ENCODE measurements around the gene ATP2B2. TPM values are rescaled to one million over a fixed set of nuclear protein-coding genes. Genes with fewer than 3 reads are reported as not detected.

The ATP2B2 gene
- polyA plus RNA-seq, 5 donors = 0.03 to 0.24 (median 0.13) TPM; not detected in 1

- DNase-seq = no peak
These were observed 159.5 kb downstream of the ATP2B2 start for GRCh38 chr3:10345911-10346310.

- DNase-seq = no peak
These were observed 160.3 kb downstream of the ATP2B2 start for GRCh38 chr3:10344944-10345575.

- DNase-seq = no peak
These were observed 161.0 kb downstream of the ATP2B2 start for GRCh38 chr3:10344147-10344943.

- no peak for DNase-seq
These were observed 161.9 kb downstream of the ATP2B2 start for GRCh38 chr3:10343526-10343925.

- DNase-seq = no peak
These were observed 162.6 kb downstream of the ATP2B2 start for GRCh38 chr3:10342781-10343180.

GRCh38 chr3:10341901-10342398 is 163.4 kb downstream of the ATP2B2 start:
- DNase-seq = no peak

- DNase-seq = no peak
These were observed 164.9 kb downstream of the ATP2B2 start for GRCh38 chr3:10340476-10340875.

- no peak for DNase-seq
These were observed 165.3 kb downstream of the ATP2B2 start for GRCh38 chr3:10340046-10340445.

- no peak for DNase-seq
These were observed 165.9 kb downstream of the ATP2B2 start for GRCh38 chr3:10339376-10339955.

GRCh38 chr3:10338591-10339353 is 166.6 kb downstream of the ATP2B2 start:
- no peak for DNase-seq

- DNase-seq = no peak
These were observed 167.3 kb downstream of the ATP2B2 start for GRCh38 chr3:10338164-10338470.

- no peak for DNase-seq
These were observed 167.8 kb downstream of the ATP2B2 start for GRCh38 chr3:10337323-10338163.

- no peak for DNase-seq
These were observed 168.6 kb downstream of the ATP2B2 start for GRCh38 chr3:10336761-10337160.

GRCh38 chr3:10335871-10336622 is 169.3 kb downstream of the ATP2B2 start:
- no peak for DNase-seq

- DNase-seq = no peak
These were observed 170.1 kb downstream of the ATP2B2 start for GRCh38 chr3:10335190-10335738.

GRCh38 chr3:10334459-10334858 is 170.9 kb downstream of the ATP2B2 start:
- DNase-seq = no peak

- DNase-seq = no peak
These were observed 171.3 kb downstream of the ATP2B2 start for GRCh38 chr3:10334042-10334441.

GRCh38 chr3:10333349-10333650 is 172.1 kb downstream of the ATP2B2 start:
- DNase-seq = no peak

- no peak for DNase-seq
These were observed 172.7 kb downstream of the ATP2B2 start for GRCh38 chr3:10332481-10333348.
